Chondrocyte (in vitro differentiated cells): Measurements from ENCODE around the gene HCN4. TPM values are rescaled to one million over a fixed set of nuclear protein-coding genes. Genes with fewer than 3 reads are reported as not detected.

ENCODE experiments used
- DNase-seq: peaks from one replicate; pipeline ENCODE4 v3.0.0; 2021; ENCODE audit warnings: mixed read lengths, low spot score
- H3K27ac Mint-ChIP-seq: one replicate; pipeline ENCODE4 v1.8.0; 2021; ENCODE audit warnings: mild to moderate bottlenecking, moderate library complexity, mixed read lengths; ENCODE audit not compliant: unreplicated experiment
- H3K27me3 Mint-ChIP-seq: 2 replicates; pipeline ENCODE4 v1.8.0; 2021; ENCODE audit warnings: low read depth, mixed read lengths
- H3K36me3 Mint-ChIP-seq: 2 replicates; pipeline ENCODE4 v1.8.0; 2021; ENCODE audit warnings: low read depth, mixed read lengths
- H3K4me1 Mint-ChIP-seq: 2 replicates; pipeline ENCODE4 v1.8.0; 2021; ENCODE audit warnings: low read depth, mild to moderate bottlenecking, mixed read lengths
- H3K4me3 Mint-ChIP-seq: one replicate; pipeline ENCODE4 v1.8.0; 2021; ENCODE audit warnings: mild to moderate bottlenecking, moderate library complexity, mixed read lengths; ENCODE audit not compliant: unreplicated experiment
- H3K9me3 Mint-ChIP-seq: 2 replicates; pipeline ENCODE4 v1.8.0; 2021; ENCODE audit warnings: low read depth, mixed read lengths
- CTCF ChIP-seq: fragments of 200-600 bp; sonication (generic); IDR thresholded peaks from 2 replicates; pipeline ENCODE4 v1.5.0; 2021; ENCODE audit warnings: antibody characterized with exemption, mild to moderate bottlenecking, moderate library complexity
- total RNA-seq: library from RNA; stranded (reverse); gene quantifications from 3 replicates; pipeline ENCODE4 v1.2.1, GENCODE V29; 2021

Gene HCN4
- total RNA-seq, 1 donor from 2014 or later = 0.05 TPM

GRCh38 chr15:73386238-73386637 lies 17.5 kb upstream of the HCN4 start:
- no peak for DNase-seq
- H3K4me3 Mint-ChIP-seq = no peak overlapping the region
- no peak for TF ChIP-seq CTCF
- H3K27ac Mint-ChIP-seq = no peak overlapping the region
- H3K9me3 Mint-ChIP-seq = peaks cover under 1% of the 10 kb centered on the region
- H3K36me3 Mint-ChIP-seq = peaks cover 3% of the 10 kb centered on the region
- peaks cover 37% of the 10 kb centered on the region for H3K27me3 Mint-ChIP-seq
- peaks cover 4% of the 10 kb centered on the region for H3K4me1 Mint-ChIP-seq

DNA sequence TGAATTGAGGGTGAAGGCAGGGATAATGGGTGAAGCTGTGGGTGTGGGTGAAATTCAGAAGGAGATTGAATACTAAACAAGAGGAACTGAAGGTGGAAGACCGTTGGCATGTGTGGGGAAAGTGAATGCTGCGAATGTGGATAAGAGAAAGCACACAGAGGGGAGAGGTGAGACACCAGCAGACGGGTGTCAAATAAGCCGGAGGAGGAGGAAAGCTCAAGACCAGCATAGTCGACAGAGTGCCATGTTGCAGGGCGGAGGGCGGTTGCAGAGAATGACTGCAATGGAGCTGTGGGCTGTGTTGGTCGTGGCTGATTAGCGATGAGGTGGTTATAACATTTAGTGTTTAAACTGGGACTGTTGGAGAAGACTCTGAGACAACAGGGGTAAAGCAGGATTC lies 16.4 kb upstream of the HCN4 start:
- peaks cover 45% of the 10 kb centered on the region for H3K27me3 Mint-ChIP-seq
- H3K4me3 Mint-ChIP-seq = no peak overlapping the region
- no peak for DNase-seq
- H3K9me3 Mint-ChIP-seq = peaks cover 3% of the 10 kb centered on the region
- no peak overlapping the region for H3K27ac Mint-ChIP-seq
- H3K4me1 Mint-ChIP-seq = peaks cover 4% of the 10 kb centered on the region
- peaks cover 3% of the 10 kb centered on the region for H3K36me3 Mint-ChIP-seq
- no peak for TF ChIP-seq CTCF

- H3K4me3 Mint-ChIP-seq = no peak overlapping the region
- DNase-seq = no peak
- H3K36me3 Mint-ChIP-seq = peaks cover 3% of the 10 kb centered on the region
- H3K27ac Mint-ChIP-seq = no peak overlapping the region
- peaks cover 49% of the 10 kb centered on the region for H3K27me3 Mint-ChIP-seq
- peaks cover 8% of the 10 kb centered on the region for H3K4me1 Mint-ChIP-seq
- TF ChIP-seq CTCF = no peak
- H3K9me3 Mint-ChIP-seq = peaks cover 3% of the 10 kb centered on the region
Observed at GRCh38 chr15:73383310-73384189, 14.8 kb upstream of the HCN4 start.

DNA sequence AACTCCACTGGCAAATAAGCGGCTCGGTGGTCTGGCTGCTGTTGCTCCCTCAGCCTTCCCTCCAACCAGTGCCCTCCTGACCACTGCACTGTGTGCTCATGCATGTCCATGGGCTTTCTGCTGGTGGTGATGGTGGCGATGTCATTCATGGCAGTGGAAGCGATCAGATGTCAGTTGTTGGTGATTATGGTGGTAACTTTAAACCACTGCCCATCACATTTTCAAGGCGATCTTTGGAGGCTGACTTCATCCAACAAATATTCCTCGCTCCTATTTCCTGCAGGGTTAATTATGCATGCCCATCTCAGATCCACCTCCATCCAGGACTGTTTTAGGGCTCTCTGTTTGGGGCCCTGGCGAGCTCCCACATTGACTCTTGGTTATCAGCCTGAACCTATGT lies 13.4 kb upstream of the HCN4 start:
- Mint-ChIP-seq H3K27me3 (peaks cover 41% of the 10 kb centered on the region), H3K4me1 (peaks cover 5% of the 10 kb centered on the region), H3K27ac (no peak overlapping the region), H3K9me3 (peaks cover 3% of the 10 kb centered on the region), H3K36me3 (peaks cover 3% of the 10 kb centered on the region), H3K4me3 (no peak overlapping the region)
- no peak for TF ChIP-seq CTCF
- DNase-seq = no peak

DNA sequence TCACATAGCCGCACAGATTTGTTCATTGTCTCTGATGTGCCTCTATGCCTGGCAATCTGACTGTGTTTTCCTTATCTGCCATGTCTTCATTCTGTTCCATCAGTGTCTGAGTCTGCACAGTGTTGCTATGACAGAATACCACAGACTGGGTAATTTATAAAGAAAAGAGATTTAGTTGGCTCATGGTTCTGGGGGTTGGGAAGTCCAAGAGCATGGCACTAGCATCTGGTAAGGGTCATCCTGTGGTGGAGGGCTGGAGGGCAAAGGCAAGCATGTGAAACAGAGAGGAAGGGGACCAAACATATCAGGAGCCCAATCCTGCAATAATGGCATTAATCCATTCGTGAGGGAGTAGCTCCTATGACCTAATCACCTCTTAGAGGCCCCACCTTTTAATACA lies 11.9 kb upstream of the HCN4 start:
- H3K27ac Mint-ChIP-seq = no peak overlapping the region
- H3K36me3 Mint-ChIP-seq = peaks cover 3% of the 10 kb centered on the region
- peaks cover 3% of the 10 kb centered on the region for H3K9me3 Mint-ChIP-seq
- no peak for DNase-seq
- peaks cover 5% of the 10 kb centered on the region for H3K4me1 Mint-ChIP-seq
- no peak for TF ChIP-seq CTCF
- no peak overlapping the region for H3K4me3 Mint-ChIP-seq
- peaks cover 41% of the 10 kb centered on the region for H3K27me3 Mint-ChIP-seq
